GM21390 (cell line): ENCODE measurements around the gene ALX1.
"Not testable (repeated sequence)": the region's sequence is repeated elsewhere in the genome, so short reads cannot be mapped to it uniquely, and the experiment has no call there.

Experiments used
- ATAC-seq: cut with Tn5 transposase; IDR thresholded peaks from one replicate; pipeline ENCODE4 v1.9.1; 2021; ENCODE audit not compliant: unreplicated experiment

ALX1 gene

DNA sequence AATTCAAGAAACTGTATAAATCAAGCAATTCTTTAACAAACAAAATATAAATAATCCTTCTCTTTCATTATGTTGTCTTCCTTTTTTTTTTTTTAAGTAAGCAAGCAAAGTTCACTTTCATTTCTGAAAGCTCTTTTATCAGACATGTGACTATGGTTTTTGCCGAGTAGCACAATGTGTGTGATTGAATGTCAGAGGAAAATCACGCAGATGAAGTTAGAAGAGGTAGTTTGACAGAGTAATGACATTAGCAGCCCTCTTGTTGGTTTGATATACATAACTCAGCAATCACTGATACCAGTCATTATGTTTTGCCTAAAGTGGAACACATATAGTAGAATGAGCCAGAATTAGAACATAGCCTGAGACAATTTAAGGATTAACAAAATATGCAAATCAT is 19.0 kb downstream of the ALX1 start:
- no peak for ATAC-seq

DNA sequence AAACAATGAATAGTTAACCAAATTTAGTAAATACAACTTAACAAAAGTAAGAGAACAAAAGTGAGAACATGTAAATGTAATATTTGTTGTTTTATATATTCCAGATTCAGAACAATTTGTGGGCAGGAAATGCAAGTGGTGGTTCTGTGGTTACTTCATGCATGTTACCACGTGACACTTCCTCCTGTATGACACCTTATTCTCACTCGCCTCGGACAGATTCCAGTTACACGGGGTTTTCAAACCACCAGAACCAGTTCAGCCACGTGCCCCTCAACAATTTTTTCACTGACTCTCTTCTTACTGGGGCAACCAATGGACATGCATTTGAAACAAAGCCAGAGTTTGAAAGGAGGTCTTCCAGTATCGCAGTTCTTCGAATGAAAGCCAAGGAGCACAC is 21.0 kb downstream of the ALX1 start:
- no peak for ATAC-seq

DNA sequence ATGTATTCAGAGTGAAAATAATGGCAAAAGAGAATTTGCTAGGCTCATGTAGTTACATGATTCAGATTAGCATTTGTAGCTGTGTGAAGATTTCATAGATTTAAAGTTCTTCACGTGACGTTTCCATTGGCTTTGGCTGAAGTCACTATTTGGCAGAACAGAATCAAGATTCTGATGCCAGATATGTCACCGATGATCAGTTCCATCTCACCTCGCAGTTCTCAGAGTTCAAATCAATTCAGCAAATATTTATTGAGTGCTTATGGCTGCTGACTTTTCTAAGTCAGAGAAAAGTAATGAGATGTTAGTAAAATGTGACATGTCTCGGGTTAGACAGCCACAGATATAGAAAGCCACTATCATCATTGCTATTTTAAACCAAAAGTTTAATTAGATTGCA is 28.4 kb downstream of the ALX1 start:
- no peak for ATAC-seq

DNA sequence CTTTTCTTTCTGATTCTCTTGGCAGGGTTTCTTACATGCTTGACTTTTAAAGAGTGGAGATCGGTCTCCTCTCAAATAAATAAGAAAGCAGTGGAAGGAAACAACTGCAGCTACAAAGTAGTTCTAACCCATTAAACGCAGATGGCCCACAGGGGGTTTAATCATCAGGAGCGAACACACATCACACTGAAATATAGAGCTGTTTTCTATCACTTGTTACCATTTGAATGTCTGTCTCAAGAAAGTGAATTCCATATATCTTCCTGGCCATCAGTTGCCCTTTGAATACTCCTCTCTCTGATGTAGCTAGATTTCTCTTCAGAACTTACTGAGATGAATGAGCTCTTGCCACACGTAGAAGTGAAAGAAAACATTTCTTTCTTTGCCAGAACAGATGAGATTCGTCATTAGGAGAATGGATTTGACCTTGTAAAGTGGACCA is 29.1 kb downstream of the ALX1 start:
- no peak for ATAC-seq

DNA sequence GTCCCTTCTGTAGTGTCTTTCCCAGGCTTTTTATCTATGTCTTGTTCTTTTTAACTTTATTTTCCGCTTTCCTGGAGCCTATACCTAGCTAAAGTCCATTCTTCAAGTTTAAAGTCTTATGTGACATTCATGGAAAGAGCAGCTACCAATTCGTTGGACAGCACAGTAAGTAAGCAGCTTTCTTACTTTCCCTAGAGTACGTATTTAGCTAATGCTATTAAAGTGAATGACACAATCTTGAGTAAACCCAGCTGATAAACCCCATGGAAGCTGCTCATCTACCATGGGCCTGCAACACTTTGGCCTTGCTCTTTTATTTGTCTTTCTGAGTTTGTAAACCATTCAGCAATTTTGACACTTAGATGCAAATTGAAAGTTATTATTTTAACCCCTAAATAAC is 30.0 kb downstream of the ALX1 start:
- no peak for ATAC-seq

DNA sequence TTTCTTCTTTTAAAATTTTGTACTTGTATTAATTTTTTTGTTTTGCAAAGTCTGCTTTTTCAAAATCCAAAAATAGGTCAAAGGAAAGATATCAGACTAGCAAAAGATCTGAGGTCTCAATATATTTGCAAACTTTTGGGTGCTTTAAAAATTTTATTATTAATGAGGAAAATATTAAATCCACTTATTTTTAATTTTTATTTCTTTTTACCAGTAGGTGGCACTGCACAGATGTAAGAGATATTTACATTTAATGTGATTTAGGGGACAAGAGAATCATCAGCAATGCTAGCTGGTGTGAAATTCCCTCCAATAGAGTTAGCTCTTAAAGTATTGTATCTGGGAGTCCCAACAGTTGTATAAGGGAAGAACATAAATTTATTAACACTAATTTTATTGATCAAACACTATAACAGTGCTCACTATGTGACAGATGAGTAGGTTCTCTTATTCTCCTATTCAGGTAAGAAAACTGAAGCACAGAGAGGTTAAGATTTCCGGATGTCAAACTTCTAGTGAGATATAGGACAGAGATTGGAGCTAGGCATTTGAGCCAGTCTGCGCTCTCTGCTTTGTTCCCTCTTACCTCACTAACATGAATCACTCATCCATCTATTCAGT is 30.5 kb downstream of the ALX1 start:
- ATAC-seq, result no peak

DNA sequence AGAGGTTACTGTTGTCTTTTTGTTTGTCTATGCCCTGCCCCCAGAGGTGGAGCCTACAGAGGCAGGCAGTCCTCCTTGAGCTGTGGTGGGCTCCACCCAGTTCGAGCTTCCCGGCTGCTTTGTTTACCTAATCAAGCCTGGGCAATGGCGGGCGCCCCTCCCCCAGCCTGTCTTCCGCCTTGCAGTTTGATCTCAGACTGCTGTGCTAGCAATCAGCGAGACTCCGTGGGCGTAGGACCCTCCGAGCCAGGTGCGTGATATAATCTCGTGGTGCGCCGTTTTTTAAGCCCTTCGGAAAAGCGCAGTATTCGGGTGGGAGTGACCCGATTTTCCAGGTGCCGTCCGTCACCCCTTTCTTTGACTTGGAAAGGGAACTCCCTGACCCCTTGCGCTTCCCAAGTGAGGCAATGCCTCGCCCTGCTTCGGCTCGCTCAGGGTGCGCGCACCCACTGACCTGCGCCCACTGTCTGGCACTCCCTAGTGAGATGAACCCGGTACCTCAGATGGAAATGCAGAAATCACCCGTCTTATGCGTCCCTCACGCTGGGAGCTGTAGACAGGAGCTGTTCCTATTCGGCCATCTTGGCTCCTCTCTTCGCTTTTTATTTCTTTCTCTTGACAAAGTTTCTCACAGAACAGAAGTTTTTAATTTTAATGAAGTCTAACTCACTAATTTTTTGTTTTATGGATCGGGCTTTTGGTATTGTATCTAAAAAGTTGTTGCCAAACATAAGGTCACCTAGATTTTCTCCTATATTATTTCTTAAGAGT is 38.0 kb downstream of the ALX1 start:
- ATAC-seq, result not testable (repeated sequence)

DNA sequence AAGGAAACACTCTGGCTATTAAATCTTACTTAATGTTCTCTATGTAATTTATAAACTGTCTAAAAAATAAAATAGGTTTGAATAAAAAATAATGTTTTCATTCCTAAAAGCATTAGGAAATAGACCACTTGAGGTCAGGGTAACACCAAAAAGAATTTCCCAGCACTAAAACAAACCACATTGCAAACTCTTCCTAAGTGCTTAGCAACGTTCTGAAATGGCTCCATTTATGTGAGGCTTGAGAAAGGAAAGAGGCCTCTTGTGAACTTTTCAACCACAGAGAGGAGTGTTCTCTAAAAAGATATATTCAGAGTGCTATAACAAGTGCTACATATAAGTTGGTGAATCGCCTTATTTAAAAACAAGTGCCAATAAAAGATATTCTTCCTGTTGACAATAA is 42.7 kb downstream of the ALX1 start:
- no peak for ATAC-seq

DNA sequence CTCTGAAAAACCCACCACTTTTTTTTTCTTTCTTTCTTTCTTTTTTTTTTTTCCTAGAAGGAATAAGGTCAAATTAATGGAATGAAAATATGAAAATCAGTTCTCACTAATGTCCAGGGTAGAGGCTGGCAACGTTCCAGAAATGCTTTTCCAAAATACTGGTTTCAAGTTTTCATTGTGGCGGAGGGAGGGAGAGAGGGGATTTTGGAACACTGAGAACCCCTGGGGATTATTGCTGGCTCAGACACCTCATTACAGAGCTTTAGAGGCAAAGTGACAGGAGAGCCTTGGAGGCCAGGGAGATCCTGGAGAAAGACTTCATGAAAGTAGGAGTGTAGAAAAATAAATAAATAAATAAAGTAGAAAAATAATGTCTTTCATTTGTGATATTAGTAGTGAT is 45.4 kb downstream of the ALX1 start:
- no peak for ATAC-seq

DNA sequence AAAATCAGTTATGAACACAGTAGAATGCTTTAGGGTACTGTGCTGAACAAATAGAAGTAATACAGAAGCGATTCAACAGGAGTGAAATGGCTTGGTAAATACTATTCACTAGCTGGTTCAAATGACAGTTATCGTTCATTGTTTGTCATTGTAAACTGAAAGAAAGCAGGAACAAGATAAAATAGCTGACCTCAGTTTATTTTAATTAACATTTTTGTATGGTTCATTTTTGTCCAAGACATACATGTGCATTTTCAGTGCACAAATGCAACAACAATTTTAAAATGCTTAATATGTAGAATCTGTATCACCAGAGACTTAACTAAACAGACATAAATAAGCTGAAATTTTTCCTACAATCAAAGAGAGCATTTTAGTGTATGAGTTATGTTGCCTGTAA is 49.9 kb downstream of the ALX1 start:
- ATAC-seq, result no peak

DNA sequence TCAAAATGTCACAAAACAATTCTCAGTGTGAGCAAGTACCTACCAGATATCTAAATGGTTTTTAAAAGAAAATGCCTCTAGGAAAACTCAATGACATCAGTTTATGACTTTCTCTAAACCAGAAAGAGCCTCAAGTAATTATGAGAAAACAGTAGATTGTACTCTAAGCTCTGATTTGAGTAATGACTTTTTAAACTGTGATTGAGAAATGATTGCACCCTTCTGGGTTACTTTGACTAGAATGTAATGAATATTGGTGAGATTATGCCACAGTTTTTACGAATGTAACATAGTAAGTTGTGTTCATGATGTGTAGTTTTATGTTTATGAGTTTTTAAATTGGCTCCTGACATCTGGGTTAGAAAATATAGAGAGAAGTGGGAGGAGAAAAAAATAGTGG is 68.8 kb downstream of the ALX1 start:
- ATAC-seq, result no peak

DNA sequence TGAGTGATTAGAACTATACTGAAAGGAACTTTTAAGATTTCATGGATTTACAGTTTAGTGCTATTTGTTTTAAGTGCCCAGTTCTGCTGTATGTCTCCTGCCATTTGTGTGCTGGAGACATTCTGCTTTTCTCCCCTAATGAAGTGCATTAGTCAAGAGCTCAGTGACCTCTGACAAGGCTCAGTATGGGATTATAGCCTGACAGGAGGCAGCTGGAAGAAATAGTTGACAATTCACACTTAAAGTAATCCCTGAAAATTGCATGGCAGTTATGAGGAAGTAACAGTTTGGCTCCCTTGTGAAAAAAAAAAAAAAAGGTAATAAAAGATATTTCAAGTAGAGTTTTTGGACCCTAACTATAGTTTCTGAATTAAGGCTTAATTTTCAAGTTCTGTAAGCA is 70.3 kb downstream of the ALX1 start:
- no peak for ATAC-seq
